Stimulated activated CD4-positive, alpha-beta T cell treated with anti-CD3 and anti-CD28 coated beads, Interleukin-4, amount 100 ng/mL, for 48 hours (primary cell): ENCODE data around the gene TFAP2D.

Source experiments
- DNase-seq, 2 donors: peaks; one replicate each; pipeline ENCODE4 v3.0.0-alpha.2; 2020; ENCODE audit warnings: low read depth in 2 of 2

Gene TFAP2D

DNA sequence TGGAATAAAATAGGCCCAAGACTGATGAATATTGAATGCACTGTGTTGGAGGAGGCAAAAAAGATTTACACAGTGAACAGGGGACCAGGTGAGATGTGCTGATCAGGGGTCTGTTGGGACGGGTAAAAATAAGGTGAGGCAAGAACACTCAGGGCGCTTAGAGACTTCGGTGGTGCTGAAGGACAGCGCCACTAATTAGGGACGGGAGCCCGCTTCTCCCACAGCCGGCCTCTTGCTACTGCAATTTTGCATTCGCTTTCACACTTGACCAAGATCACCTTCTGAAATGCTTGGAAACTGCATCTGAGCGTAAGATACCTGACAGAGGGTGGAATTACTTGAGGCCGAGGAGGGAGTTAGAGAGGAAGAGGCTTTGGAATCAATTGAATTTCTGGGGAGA, 7.3 kb downstream of the TFAP2D start:
- DNase-seq = no peak

DNA sequence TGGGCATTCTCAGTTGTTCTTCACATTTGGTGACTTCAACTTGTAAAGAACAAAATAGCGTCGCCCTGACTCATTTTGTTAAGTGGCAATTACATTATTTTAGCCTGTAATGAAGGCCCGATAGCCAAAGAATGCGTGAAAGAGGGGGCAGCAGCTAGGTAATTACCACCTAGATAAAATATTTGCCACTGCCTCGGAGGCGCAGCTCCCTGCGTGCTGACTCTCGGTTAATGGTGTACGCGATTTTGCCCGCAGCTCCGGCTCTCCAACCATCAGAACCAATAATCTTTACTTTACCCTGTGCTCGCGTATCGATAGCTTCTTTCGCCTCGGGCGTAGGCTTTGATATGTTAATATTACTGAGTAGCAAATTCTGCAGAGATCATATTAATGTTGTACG, 8.7 kb downstream of the TFAP2D start:
- DNase-seq = no peak

DNA sequence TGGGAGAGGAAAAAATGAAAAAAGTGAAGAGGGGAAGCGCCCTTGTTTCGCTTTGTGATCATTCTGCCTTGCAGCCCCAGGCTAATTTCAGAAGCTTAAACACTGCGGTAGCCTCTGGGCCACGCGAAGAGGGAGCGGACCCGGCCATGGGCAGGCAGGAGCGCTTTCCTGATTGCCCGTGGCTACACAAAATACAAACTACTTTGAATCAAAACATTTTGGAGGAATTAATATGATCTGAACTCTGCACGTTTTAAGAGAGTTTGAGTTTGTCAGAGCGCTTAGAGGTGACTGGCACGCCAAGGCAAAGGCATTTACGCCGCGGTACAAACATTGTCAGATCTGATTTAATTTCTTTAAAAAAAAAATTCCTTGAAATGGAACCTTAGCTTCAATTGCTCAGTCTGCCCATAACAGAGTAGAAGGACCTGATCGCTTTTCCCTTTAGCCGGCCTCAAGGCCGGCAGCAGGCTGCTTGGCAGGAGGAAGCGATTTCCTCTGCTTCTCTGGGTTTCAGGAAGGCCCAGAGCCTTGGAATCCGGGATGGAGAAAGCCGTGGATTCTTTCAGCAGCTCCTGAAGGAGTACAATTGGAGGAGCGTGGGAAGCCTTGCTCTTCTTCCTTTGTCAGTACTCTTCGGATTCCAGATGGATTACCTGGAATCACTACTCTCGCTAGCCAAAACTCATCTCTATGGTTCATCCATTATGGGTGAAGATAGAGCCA, 9.7 kb downstream of the TFAP2D start:
- no peak for DNase-seq

DNA sequence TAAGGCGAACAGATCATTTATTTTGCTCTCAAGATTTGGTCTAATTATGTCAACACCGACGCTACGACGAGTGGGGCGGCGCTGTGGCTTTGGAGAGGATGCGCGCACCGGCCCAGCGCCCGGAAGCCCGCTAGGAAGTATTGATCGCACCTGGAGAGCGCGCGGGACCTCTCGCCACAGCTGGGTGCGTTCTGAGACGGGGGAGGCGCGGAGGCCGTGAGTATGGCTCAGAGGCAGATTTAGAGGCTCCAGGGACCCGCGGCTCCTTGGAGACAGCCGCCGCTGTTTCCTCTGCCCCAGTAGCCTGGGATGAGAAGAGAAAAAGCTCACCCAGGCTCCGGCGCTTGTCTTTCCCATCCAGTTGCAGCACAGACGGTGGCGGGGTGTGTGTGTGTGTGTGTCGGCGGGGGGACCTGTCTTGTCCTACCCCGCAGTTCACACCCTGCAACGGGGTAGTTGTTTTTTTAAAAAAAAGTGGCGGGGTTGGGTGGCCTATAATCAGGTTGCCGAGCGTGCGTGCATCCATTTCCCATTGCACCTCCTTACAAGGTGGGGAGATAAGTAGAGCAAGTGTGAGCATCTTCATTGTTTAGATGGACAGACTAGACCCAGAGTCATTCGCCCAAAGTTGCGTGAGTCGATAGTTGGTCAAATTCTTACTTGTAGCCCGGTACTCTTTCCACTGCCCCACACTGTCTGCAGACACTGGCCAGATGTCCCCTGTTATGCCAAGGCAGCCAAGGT, 11.2 kb downstream of the TFAP2D start:
- DNase-seq = no peak

DNA sequence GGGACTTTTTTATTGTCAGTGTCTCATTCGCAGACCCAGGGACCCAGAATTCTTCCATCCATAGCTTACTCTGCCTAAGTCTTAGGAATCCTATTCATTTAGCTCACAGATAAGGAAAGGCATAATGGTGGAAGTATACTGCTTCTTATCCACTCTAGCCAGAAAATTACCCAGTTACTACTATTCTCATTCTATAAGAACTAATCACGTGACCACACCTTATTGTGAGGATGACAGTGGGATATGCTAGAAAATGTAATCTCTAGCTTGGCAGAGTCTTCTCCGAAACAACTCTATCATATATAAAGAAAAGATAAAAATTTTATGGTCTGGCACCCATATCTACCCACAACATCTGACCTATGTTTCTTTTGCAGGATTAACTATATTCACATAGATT, 21.2 kb downstream of the TFAP2D start:
- no peak for DNase-seq

DNA sequence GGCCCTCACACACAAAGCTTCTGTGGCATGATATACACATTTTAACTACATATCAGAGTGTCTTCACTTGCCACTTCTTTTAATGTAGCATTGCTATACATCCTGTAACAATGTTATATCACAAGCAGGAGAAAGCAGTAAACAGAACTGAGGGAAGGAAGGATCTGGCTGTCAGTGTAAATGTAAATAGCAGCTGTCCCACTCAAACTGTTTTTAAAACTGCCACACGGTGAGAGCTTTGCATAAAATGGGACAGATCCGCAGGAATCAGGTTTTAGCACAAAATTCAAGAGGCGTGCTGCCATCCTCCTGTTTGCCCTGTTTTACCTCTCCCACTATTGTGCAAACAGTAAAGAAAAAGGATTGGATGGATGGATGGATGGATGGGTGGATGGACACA, 28.8 kb downstream of the TFAP2D start:
- no peak for DNase-seq

DNA sequence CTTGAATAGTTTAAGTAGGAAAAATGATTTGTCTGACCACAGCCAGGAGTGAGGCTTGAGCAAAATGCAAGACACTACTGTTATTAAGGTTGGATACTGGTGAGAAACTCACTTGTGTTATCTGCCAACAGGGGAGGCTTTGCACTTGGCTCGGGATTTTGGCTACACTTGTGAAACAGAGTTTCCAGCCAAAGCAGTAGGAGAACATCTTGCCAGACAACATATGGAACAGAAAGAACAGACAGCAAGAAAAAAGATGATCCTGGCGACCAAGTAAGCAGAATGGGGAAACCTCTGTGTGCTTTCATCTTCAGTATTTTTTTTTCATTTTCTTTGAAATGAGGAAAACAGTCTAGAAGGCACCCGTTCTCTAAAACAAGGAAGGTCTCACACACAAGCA, 31.6 kb downstream of the TFAP2D start:
- no peak for DNase-seq

DNA sequence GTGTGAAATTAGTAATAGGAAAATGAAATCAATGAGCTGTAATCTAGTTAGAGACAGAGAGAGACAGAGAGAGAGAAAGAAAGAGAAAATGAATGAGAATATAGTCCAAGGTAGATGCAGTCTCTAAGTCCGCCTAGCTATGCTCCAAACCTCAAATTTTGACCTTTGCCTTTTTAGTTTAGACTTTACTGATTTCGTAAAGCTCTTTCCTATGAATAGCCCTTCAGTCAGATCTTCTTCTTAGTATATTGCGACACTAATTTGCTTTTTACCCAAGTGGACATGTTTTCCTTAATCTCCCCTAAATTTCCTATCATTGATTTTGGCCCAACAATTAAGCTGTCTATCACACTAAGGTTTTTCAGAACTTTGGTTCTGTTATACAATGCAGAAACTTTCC, 49.5 kb downstream of the TFAP2D start:
- no peak for DNase-seq

DNA sequence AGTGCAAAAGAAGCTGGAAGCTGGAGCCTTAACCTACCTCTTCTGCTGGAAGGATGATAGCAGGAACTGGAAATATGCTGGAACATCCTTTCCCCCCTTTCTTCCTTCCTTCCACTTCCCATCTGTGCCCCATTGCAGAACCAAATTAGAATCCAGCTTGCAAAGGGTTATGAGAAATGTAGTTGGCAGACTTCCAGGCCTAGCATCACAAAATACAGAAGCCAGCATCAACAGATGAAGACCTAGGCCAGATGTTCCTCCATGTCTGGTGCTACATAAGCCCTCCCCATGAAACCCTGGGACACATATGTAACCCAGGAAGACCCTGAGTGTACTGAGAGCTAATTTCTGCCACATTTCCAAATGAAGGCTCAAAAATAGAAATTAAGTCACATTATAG, 65.4 kb downstream of the TFAP2D start:
- no peak for DNase-seq

DNA sequence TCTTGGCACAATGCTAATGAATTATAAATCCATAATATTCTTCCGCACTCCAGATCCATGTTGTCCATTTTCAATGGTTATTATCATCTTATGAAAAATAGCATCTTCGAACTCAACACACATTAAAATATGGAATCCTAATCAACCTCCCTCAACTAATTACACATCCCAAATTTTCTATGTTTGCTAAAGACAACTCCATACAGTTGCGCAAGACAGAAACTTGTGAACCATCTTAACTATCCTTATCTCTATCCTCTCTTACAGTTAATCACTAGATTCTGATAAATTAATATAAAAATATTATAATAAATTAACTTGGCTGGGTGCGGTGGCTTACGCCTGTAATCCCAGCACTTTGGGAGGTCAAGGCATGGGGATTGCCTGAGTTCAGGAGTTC, 67.1 kb downstream of the TFAP2D start:
- DNase-seq = no peak

DNA sequence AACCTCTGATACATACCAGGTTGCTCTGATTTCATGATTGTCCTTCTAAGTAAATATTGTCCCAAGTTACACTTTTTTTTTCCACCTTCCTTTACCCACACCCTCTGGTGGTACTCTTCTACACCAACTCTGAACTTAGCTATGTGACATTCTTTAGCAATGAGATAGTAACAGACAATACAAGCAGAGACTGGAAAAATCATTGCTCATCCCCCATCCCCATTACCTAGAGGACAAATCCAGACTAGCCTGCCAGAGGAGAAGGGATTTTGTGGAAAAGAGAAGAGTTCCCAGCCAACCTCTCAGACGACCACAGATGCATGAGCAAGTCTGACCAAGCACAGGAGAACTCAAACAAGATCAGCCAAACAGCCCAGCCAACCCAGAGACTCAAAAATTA, 72.6 kb downstream of the TFAP2D start:
- no peak for DNase-seq

DNA sequence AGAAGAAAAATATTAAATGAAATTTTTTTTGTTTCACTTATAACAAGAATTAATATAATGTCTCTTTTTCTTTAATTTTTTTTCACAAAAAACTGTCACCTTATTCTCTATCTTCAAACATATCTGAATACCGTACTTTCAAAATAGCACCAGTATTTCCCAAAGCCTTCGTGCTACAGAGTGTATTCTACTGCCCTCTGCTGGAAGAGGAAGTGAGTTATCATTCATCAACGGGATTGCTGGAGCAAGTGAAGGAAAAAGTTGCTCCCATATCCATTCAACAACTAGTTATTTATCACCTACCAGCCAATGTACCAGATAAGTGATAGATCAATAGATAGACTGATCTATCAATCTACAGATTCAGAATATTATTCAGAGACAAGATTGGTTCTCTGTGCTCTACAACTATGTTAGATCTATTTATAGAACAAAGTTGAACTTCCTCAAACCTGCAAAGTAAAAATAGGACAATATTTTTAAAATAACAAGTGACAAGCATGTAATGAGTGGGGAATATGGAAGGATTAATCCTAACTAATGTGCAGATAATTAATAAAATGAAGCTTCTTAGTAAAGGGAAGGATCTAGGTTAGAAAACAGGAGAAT, 78.7 kb downstream of the TFAP2D start:
- no peak for DNase-seq

DNA sequence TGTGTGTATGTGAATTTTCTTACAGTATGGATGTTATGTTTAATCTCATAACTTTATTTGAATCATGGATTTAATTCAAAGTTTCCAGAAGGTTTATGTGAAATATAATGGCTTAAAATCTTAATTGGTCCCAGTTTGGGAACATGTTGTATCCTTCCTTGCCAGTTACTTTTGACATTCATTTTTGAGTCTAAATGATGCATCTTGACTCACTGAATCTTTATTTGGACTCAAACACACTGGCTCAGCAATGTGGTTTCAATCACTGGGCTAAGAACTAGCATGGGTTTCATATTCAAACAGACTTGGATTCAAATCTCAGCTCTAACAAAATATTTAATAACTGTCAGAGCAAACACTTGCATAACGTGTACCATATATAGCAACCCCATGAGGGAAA, 79.4 kb downstream of the TFAP2D start:
- no peak for DNase-seq

DNA sequence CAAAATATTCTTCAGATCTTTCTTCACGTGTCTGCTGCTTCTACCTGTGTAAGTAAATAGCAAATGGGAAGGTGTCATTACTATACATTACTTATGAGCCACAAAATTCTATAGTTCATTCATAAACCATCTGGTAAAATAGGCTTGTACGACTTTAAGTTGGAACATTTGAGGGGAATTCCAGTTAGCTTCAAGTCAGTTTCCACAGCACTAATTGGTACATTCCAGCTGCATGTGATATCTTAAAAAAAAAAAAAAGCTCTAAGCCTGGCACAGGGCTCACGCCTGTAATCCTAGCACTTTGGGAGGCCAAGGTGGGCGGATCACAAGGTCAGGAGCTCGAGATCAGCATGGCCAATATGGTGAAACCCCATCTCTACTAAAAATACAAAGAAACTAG, 82.2 kb downstream of the TFAP2D start:
- DNase-seq = no peak

DNA sequence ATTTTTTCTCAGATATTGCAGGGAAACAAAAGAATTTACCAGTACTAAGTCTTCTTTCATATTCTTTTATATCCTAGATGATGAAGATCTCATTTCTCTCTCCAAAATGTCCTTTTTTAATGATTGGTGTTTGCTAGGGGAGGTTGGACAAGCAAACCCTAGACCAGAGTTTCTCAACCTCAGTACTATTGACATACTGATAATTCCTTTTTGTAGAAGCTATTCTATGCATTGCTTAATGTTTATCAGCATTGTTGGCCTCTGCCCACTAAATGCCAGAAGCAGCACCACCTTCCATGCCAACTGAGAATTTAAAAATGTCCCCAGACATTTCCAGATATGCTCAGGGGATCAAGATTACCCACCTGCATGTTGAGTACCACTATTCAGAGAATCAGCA, 91.0 kb downstream of the TFAP2D start:
- no peak for DNase-seq

DNA sequence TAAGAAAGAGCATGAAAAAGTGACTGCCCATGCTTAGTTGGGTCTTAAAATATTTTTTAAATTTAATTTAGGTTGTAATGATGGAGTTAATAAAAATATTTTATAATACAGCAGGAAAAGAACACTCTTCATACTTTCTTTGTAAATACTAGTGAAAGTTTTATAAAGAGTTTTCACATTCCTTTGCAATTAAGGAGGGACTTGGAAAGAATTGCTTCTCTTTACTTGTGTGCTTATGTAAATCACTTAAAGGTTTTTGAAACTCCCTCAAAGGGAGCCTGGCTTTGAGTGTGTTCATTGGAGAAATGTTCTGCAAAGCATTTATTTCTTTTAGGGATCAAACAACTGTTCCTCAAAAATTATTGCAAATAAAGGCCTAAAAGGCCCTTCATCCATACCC, 93.7 kb downstream of the TFAP2D start:
- DNase-seq = no peak

DNA sequence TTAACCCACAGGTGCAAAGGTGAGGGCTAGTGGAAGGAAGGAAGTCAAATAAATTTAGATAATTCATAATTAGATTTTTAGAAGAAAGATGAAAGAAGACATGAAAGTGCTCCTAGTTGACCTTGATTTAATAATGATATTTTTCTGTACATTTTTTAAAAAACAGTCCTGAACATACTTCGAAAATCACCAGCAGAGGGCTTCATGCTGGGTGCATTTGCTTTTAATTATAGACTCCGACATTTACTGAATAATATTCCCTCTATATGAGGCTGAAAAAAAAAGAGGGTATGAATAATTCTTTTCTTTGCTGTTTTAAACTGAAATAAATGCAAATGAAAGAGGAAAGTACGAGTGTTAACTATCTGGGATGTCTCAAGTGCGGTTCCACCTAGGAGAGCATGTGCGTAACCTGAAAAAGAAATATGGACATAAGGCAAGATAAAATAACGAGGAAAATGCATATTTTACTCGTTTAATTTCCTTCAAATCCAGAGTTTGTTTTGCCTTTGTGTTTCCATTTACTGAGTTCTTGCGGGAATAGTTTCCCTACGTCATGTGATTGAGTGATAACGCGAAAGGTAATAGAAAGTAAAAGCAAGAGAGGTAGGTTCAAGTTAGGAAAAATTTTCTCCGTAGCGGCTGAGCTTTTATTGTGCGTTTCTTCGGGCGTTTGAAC, 102.2 kb downstream of the TFAP2D start:
- no peak for DNase-seq

DNA sequence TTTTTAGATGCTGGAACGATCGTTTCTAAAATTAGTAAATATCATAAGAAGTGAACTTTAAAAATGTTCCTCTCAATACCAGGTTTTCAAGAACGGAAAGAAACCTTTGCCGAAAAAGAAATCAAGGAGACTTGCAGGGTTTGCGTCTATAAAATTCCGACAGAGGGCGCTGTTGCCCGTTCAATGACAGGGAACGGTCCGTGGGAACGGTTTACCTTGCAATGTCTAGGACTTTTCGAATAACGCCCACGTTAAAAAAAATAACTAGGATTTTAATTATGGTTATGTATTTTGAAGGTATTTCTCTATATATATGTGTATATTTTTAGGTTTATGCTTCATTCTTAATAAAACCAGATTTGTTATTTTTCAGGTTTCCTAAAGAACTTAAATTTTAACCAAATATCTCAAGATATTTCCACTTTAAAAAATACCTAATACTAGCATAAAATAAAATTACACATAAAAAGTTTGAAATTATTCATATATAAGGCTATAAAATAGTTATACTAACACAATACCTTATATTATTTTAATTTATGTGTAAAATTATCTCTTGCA, 102.9 kb downstream of the TFAP2D start:
- peak; percentile 59 to 62 for DNase-seq

DNA sequence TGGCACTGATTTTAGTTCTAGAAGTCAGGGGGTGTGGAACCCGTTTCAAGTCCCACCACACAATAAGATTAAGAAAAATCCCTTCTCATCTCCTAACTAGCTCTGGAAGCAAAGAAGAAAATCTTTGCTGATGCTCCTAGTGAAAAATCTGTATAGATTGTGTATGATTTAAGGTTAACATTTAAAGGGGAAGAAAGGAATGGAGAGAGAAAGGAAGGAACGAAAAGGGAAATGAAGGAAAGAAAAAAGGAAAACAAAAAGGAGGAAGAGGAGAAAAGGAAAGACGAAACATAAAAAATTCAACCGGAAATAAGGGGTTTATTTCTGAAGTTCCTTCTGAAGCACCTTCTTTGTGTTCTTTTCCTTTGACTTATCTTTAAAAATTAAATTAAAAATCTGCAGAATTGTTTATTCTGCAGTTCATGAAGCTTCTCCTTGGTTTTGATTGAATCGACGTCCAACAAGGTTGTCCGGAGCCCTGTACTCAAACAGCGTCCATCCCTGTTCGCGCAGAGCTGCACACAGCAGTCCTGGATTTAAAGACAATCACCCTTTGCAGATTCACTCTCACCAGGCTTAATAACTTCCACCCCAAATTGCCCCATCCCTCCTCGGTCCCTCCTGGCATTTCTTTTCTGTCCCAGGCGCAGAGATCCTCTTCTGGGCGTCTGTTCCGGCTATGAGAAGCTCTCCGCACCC, 103.8 kb downstream of the TFAP2D start:
- no peak for DNase-seq

DNA sequence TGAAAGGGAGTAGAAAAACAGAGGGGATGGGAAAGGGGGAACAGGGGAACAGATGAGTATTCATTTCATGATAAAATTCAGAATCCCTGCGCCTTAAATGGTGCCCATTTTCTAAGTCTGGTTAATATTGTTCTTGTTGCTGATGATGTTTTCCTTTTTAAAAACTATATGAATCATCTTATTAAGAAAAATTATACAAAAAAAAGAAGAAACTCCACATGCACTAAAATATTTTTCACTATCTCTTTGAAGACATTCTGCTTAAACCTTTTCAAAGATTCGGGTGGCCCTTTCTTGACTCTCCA, 104.3 kb downstream of the TFAP2D start:
- DNase-seq = no peak

DNA sequence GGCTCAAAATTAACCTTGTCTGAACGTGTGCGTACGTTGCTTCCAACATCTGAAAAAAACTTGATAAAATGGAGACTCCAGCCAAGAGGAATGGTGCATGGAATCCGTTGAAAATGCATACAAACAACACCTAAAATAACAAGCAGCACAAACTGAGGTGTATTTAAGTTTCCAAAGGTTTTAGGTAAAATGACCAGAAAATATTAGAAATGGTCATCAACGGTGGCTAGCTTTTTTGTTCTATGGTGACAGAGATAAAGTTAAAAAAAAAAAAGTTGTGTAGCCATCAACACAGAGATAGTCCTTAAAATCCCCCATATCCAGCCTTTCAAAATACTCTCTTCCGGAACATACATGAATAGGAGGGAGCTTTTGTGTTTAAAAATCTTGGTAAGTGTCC, 104.7 kb downstream of the TFAP2D start:
- DNase-seq = no peak

DNA sequence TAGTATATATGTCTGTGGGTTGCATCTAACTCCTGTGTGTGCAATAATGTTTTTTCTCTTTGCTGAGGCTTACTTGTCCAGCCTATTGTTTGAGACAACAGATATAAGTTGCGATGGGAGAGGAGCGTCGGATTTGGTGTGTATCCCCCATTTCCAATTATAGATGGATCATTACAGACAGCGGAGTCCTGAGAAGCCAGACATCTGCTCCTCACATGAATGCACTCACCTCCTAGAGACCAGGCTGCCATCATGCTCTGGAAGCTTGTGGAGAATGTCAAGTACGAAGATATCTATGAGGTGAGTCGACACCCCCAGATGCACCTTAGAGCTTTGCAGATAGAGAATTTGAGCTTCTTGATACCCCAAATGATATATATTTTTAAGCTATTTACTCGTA, 105.3 kb downstream of the TFAP2D start, which contains the start of gene TFAP2B:
TSS of gene TFAP2B (plus strand) at position 199 of the 400 bp plus-strand sequence. CDS start at position 220, 21 bp downstream.
- no peak for DNase-seq
